Right hindlimb (tissue), 1 donor: Measurements from ENCODE around the gene DSTN.

ENCODE experiments used
- DNase-seq: peaks from one replicate; pipeline ENCODE4 v3.0.0-alpha.2; 2018

Gene DSTN

DNA sequence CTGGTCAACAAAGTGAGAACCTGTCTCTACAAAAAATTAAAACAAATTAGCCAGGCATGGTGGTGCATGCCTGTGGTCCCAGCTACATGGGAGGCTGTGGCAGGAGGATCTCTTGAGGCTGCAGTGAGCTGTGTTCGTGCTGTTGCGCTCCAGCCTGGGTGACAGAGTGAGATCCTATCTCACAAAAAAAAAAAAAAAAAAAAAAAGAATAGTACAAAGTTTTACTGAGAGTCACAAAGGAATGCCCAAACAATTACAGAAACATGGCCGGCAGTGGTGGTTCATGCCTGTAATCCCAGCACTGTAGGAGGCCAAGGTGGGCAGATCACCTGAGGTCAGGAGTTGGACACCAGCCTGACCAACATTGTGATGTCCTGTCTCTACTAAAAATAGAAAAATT lies 14.8 kb upstream of the DSTN start:
- no peak for DNase-seq

DNA sequence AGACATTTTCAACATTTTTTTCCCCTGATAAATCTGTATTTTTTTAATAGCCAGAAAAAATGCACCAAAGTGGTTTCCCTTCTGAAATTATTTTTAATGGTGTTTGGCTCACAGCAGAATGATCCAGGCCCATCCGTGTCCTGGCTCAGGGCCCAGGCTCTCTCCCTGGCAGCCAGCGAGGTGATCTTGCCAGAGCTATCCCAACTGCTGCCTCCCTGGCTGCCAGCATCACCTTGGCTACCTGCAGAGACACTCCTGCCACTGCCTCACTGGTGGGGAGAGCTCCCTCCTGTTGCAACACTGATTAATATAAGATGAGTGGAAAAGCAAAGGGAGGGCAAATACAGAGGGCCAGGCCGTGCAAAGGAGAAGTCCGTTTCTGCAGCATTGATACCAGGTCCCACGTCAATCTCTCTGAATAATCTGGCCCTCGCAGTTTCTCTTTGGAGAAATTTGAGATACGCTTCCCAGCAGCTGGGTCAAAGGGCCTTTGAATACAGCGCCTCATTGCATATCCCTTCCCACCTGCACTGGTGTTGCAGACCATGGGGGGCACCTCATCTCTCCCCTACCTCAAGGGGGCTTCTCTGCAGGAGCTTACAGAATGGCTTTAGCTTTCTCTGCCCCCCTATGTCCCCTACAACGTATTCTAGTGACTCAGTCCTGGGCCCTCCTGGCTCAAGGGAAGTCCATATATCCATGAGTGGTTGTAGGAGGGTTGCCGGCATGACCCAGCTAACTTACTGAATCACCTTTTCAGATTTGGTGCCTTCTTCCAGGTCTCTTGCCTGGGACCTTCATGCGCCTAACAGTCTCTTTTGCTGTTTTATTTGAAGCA lies 12.8 kb upstream of the DSTN start:
- peak; percentile 87 for DNase-seq

DNA sequence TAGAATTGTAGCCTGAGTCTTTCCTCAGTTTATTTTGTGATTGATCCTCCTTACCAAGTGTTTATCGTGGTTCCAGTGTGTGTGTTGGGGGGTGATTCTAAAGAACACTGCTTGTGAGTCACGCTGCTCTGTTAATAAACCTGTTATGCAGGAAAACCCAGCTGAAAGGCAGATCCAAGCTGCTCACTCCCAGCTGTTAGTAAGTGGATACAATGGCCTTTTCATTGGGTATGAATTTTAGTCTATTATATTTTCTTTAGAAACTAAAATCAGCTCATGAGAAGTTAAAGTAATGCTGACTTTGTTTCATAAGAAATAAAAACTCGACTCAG lies 12.2 kb upstream of the DSTN start:
- DNase-seq, result no peak

DNA sequence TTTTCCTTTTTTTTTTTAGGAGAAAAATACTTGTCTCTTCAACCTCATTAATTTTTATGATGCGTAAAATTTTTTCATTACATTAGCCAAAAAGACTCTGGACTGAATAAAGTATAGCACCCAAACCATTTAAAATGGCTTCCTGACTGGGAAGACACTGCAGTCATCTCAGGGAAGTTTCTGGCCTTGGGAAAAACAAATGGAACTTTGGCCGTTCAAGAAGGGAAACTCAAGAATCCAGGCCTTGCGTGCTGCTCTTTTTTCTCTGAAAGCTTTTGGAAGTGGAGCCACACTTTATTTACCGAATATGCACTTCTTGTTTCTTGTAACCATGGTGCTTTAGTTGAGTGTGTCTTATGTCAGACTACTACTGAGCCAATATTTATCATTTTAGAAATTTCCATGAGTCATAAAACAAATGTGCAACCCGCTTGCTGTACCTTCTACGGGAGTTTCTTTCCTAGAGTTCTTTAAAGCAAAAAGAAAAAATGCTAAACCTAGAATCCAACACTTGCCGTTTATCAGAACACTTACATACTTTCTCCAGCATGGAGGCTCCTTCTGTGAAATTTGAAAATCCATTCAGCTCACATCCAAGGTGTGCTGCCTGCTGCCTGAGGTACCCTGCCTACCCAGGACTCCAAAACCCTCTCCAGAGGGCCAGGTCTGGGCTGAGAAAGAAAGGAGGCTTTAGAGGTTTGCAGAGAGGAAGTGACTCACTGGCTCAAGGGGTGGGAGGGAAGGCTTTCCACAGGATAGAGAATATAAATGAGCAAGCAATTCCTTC lies 11.5 kb upstream of the DSTN start:
- DNase-seq, result peak; percentile 86

DNA sequence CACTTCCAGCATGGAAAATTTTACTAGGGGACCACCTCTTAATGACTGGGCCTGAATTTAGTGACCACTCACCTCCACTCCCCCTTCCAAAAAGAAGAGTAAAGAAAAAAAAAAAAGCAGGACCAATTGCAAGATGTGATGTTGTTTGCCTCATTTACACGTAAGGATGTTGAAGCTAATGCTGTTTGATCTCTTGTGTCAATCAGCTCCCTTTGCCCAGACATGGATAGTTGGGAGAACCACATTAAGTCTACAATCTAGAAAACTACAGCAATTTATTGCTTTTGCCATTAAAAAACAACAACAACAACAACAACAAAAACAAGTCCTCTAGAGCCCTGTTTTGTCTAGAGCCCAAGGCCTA lies 11.0 kb upstream of the DSTN start:
- DNase-seq, result no peak

DNA sequence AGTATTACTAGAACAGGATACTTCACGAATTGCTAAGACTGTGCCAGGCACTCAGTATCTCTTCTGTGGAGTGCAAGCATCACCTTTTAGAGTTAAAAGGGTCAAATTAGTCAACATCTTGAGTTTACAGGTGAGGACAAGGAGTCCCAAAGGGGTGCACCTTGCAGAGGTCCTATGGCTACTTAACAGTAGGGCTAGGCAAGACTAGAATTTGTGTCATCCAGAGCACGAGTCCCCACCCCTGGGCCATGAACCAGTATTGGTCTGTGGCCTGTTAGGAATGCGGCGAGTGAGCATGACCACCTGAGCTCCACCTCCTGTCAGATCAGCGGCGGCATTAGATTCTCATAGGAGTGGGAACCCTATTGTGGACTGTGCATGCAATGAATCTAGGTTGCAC lies 10.5 kb upstream of the DSTN start:
- no peak for DNase-seq

DNA sequence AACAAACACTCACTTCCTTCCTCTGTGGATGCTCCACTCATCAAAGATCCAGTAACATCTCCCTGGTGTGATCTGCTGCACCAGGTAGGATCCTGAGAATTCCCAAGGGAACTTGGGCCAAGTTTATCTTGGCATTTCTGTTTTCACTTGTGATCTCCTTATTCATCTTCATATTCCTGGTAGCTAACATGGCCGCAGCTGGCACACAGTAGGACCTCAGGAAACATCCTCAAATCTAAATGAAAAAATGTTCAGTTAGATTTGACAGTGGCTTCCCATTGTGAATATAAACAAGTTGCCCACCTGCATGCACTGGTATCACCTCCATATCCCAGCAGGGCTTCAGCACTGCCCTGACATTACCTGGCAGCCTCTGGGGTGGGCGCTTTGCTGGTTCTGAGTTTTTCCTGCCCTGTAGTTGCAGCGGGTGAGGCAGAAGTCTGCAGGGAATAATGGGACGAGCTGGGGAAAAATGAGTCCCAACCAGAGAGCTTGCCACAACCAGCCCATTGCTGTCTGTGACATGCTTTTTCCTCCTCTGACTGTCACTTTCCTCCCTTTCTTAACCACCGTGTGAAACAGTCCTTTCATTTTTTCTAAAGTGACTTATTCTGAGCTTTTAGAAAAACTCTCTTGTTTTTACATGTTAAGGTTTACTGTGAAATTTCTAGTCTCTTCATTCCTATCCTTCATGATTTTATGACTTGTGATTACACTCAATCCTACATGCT lies 9.4 kb upstream of the DSTN start:
- no peak for DNase-seq

DNA sequence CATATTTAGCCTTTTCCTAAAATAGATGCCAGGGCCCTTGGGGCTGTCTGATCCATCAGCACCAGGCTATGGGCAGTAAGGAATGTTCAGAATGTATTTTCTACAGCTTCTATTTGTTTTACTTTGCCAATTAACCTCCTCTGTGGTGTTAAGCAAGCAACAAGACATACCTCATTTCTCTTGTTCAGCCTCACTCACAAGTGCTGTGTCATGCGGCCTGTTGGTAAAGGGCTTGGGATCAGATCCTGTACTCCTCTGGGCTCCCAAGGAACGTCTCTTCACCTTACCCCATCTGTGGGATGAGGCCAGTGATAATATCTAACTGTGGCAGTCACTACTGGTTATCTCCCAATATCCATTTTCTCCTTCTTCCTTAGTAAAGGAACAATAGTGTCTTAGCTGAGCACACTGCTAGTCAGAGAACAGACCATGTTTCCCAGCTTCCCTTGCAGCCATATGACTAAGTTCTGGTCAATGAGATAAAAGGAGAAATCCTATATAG lies 7.0 kb upstream of the DSTN start:
- no peak for DNase-seq

DNA sequence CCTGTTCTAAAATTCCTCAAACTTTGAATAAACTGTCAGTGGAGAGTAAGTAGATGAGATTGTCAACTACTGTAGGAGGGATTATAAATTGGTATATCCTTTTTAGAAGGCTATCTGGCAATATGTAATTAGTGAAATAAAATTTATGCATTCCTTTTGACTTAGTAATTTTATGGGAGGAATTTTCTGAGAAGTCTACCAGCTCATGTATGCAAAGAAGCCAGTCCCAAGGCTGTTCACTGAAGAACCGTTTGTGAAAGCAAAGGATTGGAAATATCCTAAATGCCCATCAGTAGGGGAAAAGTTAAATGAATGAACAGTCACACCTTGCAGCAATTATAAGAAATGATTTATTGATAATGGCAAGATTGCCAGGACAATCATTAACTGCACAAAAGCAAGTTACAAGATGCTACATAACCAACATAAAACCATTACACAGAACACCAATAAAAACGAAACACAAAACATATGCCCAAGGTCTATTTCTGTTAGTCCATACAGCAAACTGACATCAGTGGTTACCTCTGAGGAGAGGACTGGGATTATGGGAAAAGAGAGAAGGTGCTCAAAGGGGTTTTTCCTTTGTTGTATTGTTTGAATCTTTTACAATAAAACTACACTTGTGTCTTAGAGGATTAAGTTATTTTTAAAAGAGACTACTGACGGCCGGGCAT lies 4.6 kb upstream of the DSTN start:
- DNase-seq, result no peak

DNA sequence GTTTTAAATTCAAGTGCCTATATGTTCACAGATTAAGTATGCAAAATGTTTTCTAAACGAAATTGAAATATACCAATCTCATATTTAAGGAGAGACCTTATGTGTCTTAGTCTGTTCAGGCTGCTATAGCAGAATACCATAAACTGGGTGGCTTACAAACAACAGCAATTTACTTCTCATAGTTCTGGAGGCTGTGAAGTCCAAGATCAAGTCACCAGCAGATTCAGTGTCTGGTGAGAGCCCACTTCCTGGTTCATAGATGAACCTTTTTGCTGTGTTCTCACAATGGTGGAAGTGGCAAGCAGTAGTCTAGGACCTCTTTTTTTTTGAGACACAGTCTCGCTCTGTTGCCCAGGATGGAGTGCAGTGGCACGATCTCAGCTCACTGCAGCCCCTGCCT lies 3.5 kb upstream of the DSTN start:
- DNase-seq, result no peak

DNA sequence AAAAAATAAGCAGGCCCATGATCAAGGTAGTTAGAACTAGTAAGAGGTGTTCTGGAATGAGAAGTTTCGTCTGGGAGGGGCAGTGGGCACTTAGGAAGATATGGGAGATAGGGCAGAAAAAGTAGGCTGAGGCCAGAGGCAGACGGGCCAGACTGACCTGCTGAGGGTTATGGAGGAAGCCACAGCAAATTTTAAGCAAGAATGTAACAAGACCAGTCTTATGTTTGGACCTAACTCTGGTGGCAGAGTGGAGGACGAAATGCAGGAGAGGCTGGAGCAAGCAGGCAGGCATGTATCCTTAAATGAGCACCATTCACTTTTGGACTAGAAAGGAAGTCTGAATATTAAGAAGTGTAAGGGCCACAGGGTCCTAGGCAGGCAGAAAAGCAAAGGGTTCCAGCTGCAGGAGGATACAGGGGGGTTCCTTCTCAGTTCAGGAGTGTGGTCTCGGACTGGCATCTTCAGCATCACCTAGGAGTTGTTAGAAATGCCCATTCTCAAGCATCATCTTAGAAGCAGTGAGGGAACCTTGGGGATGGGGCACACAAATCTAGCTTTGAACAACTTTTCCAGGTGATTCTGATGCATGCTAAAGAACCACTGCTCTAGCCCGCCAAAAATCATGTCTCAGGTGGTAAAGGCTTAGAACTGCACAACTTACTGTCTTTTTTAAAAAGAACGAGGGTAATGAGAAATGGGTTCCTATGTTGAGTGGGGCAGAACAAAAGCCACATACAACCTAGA lies 1.7 kb upstream of the DSTN start:
- no peak for DNase-seq

DNA sequence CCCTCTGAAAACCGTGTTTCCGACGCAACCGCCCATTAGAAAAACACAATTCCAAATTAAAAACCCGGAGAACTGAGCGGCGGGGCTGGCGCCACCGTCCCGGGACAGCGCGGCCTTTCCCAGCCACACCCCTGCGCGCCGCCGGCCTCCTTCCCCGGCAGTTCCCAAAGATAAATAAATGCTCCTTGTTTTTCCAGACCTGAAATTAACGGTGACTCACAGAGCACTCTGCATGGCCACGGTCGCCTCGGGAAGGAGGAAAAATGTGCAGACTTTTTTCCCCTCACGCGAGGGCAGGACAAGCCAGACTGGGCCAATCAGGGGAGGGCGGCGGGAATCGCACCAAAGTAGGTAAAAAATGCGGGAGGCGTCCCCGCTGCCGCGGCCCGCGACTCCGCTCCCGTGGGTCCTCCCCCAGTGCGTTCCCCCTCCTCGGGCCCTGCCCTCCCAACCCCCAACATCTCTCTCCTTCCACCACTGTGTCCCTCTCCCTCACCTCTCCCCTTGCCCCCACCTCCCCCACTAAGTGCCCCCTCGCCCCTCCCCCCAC lies 828 bp upstream of the DSTN start:
- DNase-seq, result peak; percentile 91

DNA sequence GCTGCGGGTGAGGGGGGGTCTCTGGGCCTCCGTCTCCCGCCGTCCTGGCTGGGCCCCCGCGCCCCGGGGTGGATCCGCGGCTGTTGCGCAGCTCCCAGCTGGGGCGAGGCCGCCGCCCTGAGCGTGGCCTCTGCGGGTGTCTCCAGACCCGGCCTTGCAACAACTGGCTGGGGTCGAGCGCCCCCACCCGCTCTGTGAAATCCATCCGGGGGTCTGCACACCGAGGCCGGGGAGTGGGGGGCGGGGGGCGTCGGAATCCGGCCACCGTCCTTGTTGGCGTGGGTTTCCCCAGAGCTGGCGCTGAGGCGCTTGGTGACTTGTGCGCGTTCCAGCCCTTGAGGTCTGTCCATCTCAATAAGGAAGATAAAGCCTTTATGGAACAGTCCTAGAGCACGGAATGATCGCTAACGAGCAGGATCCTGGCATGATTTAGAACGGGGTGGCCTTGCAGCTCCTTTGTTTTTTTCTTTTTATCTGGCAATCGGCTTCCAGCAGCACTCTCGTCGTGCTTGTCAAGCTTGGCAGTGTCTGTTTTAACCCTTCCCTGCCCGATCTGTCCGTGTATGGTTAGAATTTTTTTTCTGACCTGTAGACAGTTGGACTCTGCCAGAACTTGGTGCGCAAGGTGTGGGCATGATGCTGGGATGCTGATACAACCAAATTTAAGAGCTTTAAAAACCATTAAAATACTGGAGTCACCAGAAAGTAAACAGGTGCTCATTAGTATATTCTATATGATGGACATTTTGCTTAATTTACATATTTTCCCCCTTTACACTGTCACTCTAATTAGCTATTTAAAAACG lies 675 bp downstream of the DSTN start:
- DNase-seq, result peak; percentile 82

DNA sequence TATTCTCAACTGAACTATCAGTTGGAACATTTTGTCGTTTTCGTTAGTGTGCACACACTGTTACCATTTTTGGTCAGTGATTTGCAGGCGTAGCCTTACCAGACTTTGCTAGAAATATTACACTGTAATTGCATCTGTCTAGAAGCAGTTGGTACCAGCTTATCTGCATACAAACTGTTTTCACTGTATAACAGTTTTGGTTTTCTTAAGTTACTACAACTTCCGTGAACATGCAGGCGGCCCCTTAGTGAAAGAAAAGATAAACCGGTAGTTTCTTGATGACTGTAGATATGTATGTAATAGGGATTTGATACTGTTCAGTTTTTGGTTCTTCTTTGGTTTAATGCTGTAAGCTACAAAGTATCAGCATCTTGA lies 1.3 kb downstream of the DSTN start:
- DNase-seq, result no peak

DNA sequence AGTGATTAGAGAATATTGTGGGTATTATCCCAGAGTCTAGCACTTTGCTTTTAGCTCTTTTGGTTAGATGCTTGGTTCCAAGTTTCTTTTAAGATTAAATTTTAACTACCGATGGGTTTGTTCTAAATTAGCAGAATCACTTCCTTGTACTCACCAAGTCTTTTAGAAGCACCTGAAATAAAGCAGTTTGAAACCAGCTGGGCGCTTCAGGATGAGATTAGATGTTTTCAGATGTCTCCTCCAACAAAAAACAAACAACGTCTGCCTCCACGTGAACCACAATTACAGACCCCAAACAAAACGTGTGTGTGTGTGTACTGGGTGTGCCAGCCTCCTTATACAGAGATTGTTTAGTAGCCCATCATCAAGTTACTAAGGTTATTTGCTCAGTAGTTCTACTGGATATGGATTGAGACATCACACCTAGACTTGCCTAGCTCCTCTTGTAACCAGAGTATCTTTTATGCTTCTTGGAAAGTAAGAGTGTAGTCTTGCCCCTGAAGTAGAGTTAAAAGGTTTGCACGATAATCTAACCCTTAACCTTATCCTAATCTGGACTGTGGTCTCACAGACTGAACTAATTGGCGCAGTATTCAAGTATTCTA lies 2.3 kb downstream of the DSTN start:
- DNase-seq, result no peak

DNA sequence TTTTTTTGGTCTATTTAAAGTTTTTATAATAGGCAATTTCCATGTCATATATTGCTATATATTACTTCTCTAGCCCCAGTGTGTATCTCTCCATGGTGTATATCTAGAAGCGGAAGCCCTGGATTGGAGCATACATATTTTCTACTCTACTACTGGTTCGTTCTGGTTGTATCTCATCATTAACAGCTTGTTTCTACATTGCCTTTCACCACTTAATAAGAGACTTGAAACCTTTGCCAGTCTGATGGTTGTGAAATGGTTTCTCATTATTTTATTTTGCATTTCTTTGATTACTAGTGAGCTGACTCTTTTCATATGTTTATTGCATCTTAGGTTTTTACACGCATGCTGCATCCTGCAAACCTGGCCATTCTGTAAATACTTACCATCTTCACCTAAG lies 3.6 kb downstream of the DSTN start:
- DNase-seq, result no peak

DNA sequence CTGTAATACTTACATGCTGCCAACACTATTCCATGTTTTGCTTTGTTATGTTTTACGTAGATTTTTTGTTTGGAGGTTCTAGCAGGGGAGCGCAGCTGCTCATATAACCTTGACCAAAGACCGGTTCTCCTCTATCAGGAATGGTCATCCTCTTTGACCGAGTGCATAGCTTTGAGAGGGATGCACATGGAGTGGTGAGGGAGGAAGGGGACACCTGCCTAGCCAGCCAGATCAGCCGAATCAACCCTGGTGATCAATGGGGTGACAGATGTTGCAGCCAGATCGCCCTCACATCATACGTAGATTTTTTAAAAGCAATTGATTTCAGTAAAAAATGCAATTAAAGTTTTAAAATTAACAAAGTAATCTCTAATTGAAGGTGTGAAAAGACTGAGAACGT lies 6.3 kb downstream of the DSTN start:
- no peak for DNase-seq

DNA sequence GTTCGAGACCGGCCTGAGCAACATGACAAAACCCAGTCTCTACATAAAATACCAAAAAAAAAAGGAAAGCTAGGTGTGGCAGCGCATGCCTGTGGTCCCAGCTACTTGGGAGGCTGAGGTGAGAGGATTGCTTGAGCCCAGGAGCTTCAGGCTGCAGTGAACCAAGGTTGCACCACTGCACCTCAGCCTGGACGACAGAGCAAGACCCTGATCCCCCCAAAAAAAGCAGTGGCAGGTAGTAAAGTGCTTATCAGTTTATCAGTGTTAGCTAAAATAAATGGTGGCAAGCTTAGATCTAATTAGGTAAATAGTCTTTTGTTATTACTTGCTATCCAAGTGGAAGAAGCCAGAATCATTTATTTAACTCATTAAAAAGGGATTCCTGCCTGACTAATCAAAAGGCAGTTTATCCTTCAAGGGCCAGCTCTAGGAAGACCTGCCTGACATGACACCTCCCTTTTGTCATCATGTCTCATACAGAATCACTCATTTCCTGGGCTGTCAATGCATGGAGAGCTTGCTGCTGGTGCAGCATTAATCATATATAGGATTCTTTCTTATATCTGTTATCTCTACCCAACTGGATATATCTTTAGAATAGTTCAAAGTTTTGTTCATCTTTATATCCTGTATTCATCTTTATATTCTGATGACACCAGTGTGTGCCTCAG lies 9.6 kb downstream of the DSTN start:
- no peak for DNase-seq

DNA sequence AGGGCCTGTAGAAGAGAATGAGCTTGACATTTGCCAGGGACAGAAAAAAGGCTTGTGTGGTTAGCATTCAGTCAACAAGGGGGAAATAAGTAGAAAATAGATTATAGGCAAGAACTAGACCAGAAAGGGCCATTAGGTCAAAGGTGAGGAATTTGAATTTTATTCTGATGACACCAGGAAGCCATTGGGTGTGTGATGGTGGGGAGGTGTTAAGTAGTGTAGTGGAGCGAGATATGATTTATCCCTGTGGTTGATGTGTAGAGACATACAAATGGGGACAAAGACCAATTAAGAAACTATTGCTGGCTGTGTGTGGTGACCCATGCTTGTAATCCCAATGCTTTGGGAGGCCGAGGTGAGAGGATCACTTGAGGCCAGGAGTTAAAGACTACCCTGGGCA lies 11.0 kb downstream of the DSTN start:
- DNase-seq, result no peak

DNA sequence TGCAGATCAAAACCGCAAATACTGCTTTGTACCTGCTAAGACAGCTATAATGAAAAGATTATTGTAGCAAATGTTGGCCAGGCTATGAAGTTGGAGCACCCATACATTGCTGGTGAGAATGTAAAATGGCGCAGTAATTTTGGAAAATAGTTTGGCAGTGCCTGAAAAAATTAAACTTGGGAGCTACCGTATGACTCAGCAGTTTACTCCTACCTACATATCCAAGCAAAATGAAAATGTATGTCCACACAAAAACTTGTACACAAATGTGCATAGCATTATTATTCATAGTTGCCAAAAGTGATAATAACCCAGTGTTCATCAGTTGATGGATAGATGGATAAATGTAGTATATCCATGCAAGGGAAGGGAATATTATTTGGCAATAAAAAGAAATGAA lies 13.3 kb downstream of the DSTN start:
- DNase-seq, result no peak
